ENCODE data around the gene RBMXL3.

DNA sequence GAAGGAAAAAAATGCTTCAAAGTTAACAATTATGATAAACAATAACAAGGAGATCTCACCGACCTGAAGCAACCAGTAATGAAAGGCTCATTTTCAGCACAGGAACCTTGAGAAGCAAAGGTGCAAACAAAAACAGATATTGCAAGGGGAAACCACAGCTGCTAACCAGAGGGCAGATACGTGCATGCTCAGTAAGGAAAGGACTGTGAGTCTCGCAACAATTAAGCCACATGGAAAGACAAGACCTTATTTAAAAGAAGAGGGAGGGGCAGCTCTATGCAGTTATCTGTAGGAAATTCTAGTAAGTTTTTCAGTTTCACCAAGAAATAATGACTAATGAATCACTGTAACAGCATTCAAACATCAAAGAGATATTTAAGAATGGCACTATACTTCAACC is 25.4 kb downstream of the RBMXL3 start:
- TF ChIP-seq, protein P1, sequence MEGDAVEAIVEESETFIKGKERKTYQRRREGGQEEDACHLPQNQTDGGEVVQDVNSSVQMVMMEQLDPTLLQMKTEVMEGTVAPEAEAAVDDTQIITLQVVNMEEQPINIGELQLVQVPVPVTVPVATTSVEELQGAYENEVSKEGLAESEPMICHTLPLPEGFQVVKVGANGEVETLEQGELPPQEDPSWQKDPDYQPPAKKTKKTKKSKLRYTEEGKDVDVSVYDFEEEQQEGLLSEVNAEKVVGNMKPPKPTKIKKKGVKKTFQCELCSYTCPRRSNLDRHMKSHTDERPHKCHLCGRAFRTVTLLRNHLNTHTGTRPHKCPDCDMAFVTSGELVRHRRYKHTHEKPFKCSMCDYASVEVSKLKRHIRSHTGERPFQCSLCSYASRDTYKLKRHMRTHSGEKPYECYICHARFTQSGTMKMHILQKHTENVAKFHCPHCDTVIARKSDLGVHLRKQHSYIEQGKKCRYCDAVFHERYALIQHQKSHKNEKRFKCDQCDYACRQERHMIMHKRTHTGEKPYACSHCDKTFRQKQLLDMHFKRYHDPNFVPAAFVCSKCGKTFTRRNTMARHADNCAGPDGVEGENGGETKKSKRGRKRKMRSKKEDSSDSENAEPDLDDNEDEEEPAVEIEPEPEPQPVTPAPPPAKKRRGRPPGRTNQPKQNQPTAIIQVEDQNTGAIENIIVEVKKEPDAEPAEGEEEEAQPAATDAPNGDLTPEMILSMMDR (IDR thresholded peaks at IDR 0.05; ENCODE audit: insufficient read depth, low read length, poor library complexity, severe bottlenecking), result no peak
- no peak for TF ChIP-seq EZH2phosphoT487 (conservative IDR thresholded peaks at IDR 0.05; ENCODE audit: low read length)
